Epithelial cell of esophagus (primary cell): ENCODE data around the gene GRIP1.
A peak's percentile ranks its signal among the peaks of the same experiment; 100 is the strongest.

Source experiments
- DNase-seq: peaks from one replicate; pipeline ENCODE4 v3.0.0; 2010; ENCODE audit warnings: low read depth
- H3K4me3 ChIP-seq: 2 replicates; pipeline ENCODE4 v1.5.1; 2011; ENCODE audit warnings: mild to moderate bottlenecking, low read length, control low read depth
- CTCF ChIP-seq: IDR thresholded peaks from 2 replicates; pipeline ENCODE4 v1.5.1; 2011; ENCODE audit warnings: low read depth, mild to moderate bottlenecking, low read length, control low read depth, inconsistent platforms; ENCODE audit not compliant: insufficient read depth; ENCODE audit errors: missing control alignments

GRIP1 gene

GRCh38 chr12:66428870-66429269, 250.0 kb downstream of the GRIP1 start:
- TF ChIP-seq CTCF, result no peak
- no peak overlapping the region for H3K4me3 ChIP-seq
- no peak for DNase-seq

- TF ChIP-seq CTCF, result no peak
- no peak overlapping the region for H3K4me3 ChIP-seq
- no peak for DNase-seq
These were observed 250.6 kb downstream of the GRIP1 start for GRCh38 chr12:66428261-66428660.

GRCh38 chr12:66426696-66427095, 252.2 kb downstream of the GRIP1 start:
- no peak overlapping the region for H3K4me3 ChIP-seq
- TF ChIP-seq CTCF, result no peak
- DNase-seq, result no peak

- peak; percentile 8 for DNase-seq
- no peak for TF ChIP-seq CTCF
These were observed 255.6 kb downstream of the GRIP1 start for GRCh38 chr12:66423266-66423665.

GRCh38 chr12:66418908-66419307, 260.0 kb downstream of the GRIP1 start:
- no peak for TF ChIP-seq CTCF
- no peak overlapping the region for H3K4me3 ChIP-seq
- DNase-seq, result no peak

More at GRCh38 chr12:66423266-66423665, 255.6 kb downstream of the GRIP1 start:
- H3K4me3 ChIP-seq, result no peak overlapping the region

GRCh38 chr12:66417217-66417616, 261.7 kb downstream of the GRIP1 start:
- no peak for DNase-seq
- no peak overlapping the region for H3K4me3 ChIP-seq
- no peak for TF ChIP-seq CTCF

GRCh38 chr12:66409195-66409871, 269.5 kb downstream of the GRIP1 start:
- DNase-seq, result peak; percentile 56
- no peak overlapping the region for H3K4me3 ChIP-seq
- TF ChIP-seq CTCF, result peak; percentile 76
